ENCODE data around the gene DYSF.

The DYSF gene

DNA sequence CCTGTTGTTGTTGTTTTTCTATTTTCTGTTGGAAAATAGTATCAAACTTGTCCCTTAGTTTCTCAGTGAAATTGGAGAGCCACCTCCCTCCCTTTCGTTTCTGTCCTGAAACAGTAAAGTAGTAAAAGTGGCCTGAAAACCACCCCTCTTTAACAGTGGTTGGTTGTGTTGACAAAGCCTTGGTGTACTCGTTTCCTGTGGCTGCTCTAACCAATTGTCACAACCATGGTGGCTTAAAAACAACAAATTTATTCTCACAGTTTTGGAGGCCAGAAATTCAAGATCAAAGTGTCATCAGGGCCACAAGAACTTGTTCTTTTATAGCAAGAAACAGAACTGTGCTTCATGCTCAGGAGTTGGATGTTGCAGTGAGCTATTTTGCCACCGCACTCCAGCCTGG, 4.0 kb upstream of the DYSF start:
- no peaks in the 10 kb centered on the region for H3K27me3 ChIP-seq (ENCODE audit: low read depth)
- no peak for DNase-seq (ENCODE audit: low spot score in 2 of 2)
- H3K36me3 ChIP-seq (replicated peaks): no peaks in the 10 kb centered on the region
- in situ Hi-C loops (cut with MboI; ENCODE audit: low sequenced_read_pairs): no loop called here
- H3K4me1 ChIP-seq: no peaks in the 10 kb centered on the region
- no peak overlapping the region for H3K4me3 ChIP-seq
- H3K9me3 ChIP-seq: no peaks in the 10 kb centered on the region

DNA sequence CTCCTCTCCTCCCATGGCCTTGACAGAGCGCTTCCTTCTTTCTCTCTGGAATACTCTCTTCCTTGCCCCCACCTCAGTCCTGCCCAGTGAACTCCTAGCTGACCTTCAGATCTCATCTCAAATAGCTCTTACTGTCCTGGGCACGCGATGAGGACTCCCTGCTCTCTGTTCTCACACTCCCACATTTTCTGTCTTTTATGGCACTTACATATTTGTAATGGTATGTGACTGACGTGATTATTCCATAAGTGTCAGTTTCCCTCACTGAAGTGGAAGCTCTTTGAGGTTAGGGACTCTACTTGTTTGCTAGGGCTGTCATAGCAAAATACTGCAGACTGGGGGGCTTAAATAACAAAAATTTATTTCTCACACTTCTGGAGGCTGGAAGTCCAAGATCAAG, 1.7 kb upstream of the DYSF start:
- Histone ChIP-seq H3K4me1 (no peaks in the 10 kb centered on the region), H3K9me3 (no peaks in the 10 kb centered on the region), H3K4me3 (no peak overlapping the region), H3K27me3 (ENCODE audit: low read depth) (no peaks in the 10 kb centered on the region), H3K36me3 (replicated peaks) (no peaks in the 10 kb centered on the region)
- in situ Hi-C loops (cut with MboI; ENCODE audit: low sequenced_read_pairs): no loop called here
- no peak for DNase-seq (ENCODE audit: low spot score in 2 of 2)

DNA sequence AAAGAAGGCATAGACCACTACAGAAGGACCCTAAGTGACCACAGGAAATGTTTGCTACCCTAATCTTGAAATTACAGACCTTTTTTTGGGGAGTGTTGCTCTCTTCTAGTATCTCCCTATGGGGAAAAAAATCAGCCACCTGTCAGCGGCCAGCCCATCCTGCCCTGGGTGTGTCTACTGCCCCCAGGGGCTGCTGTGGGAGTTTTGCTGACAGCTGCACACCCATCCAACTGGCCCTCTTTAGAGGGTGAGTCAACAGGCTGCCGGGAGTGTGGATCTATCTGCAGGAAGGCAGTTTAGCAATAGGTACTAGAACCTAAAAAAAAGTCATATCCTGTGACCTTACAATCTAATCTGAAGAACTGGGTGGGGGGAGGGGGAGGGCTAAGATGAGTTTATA, 796 bp upstream of the DYSF start:
- Histone ChIP-seq H3K4me1 (no peaks in the 10 kb centered on the region), H3K27me3 (ENCODE audit: low read depth) (no peaks in the 10 kb centered on the region), H3K36me3 (replicated peaks) (no peaks in the 10 kb centered on the region), H3K9me3 (no peaks in the 10 kb centered on the region), H3K4me3 (no peak overlapping the region)
- DNase-seq (ENCODE audit: low spot score in 2 of 2): peak in 1 of 2 experiments; percentile 48
- in situ Hi-C loops (cut with MboI; ENCODE audit: low sequenced_read_pairs): no loop called here

DNA sequence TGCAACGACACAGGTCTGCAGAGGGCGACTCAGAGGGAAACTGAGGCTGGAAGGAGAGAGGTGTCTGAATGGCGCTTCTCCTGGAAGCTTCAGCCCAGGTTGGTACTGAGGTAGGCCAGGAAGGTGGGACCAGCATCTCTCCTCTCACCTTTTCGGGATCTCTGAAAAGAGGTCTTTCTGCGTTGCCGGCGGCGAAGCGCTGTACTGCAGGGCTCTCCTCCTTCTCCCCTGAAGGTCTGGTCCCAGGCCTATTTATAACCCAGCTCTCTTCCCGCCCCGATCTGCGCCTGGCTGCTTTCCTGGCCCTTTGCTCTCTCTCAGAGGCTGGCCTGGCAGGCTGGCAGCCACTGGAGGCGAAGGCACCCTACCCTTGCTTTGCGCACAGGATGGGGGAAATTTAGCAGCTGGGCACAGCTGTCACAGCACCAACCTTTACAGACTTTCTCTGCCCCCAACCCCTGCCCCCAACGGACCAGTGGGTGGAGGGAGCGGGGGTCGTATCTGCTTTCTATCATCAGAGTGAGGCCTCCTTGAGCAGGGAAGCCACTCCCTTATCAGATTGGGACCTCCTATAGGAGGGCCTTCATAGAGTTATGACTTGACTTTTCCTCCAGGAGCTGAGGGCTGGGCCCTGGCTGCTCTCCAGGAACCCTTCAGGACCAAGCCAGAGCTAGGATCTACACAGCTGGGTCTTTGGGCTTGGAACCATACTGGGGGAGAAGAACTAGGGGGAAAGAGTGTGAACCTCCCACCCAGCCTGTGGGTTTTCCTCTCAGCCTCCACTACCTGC, 1.1 kb downstream of the DYSF start:
- Histone ChIP-seq H3K36me3 (replicated peaks) (no peaks in the 10 kb centered on the region), H3K4me1 (no peaks in the 10 kb centered on the region), H3K27me3 (ENCODE audit: low read depth) (no peaks in the 10 kb centered on the region), H3K9me3 (no peaks in the 10 kb centered on the region), H3K4me3 (no peak overlapping the region)
- in situ Hi-C loops (cut with MboI; ENCODE audit: low sequenced_read_pairs): no loop called here
- no peak for DNase-seq (ENCODE audit: low spot score in 2 of 2)

DNA sequence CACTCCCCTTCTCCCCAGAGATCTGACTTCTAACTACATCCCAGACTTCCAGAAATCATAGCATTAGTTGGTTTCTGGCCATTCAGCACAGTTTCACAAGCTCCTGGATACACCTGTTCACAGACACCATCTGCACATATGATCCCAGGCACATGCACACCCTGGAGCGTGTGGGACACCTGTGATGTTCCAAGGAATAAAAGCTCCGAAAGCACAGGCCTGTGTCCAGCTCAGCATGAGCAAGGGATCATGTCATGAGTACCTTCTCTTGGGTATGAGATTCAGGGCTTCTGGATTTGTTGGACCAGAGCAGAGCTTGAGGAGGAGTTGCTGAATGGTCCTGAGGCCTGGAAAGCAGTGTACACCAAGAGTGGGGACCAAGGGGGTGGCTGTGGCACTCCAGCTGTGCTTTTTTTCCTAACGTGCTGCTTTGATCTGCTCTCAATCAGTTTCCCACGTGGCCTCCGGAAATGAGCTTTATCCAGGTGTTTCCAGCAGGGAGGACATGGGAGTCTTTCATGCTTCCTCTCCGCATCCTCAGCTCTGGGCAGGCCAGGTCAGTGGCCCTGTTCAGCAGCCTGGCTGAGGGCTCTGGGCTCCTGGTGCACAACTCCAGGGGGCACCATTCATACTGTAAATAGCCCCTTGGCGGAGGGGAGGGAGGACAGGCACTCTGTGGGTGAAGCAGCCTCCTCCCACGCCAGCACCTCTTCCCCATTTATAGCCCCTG, 1.8 kb downstream of the DYSF start:
- DNase-seq (ENCODE audit: low spot score in 2 of 2): no peak
- Histone ChIP-seq H3K9me3 (no peaks in the 10 kb centered on the region), H3K4me1 (no peaks in the 10 kb centered on the region), H3K36me3 (replicated peaks) (no peaks in the 10 kb centered on the region), H3K4me3 (no peak overlapping the region), H3K27me3 (ENCODE audit: low read depth) (no peaks in the 10 kb centered on the region)
- in situ Hi-C loops (cut with MboI; ENCODE audit: low sequenced_read_pairs): no loop called here

DNA sequence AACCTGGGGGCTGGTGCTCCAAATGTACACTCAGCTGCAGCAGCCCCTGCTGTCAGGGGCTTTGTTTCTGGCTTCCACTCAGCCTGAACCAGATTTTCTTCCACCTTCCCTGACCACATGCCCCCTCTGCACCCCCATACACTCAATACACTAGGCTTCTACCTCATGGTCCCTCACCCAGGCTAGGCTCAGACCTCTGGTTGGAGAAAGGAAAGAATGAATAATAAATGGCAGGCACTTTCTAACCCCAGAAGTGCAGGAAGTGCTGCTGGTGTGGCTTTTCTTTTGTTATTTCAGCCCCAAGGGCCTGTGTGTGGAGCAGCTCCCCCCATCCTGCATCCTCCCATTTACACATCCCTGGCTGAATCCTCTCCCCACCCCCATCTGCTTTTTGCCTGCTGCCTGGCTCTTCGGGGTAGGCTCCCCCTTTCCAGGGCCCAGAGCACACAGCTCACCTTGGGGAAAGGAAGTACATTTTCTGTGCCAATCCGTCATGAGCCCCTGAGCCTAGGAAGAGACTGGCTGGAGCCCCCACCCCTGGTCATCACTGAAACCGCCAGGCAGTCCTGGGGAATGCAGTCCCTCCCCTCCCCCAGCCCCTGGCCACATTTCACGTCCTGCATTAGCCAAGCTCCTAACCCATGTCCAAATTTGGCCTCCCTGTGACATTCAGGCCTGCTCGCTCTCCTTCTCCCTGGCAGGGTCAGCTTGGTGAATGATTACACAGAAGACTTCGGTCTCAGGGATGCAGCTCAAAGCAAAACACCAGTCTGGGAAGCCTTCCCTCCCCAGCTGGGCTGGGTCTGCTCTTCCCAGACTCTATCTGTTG, 2.6 kb downstream of the DYSF start:
- no peaks in the 10 kb centered on the region for H3K4me1 ChIP-seq
- no peak for DNase-seq (ENCODE audit: low spot score in 2 of 2)
- H3K4me3 ChIP-seq: no peak overlapping the region
- no peaks in the 10 kb centered on the region for H3K27me3 ChIP-seq (ENCODE audit: low read depth)
- H3K36me3 ChIP-seq (replicated peaks): no peaks in the 10 kb centered on the region
- H3K9me3 ChIP-seq: no peaks in the 10 kb centered on the region
- in situ Hi-C loops (cut with MboI; ENCODE audit: low sequenced_read_pairs): no loop called here

DNA sequence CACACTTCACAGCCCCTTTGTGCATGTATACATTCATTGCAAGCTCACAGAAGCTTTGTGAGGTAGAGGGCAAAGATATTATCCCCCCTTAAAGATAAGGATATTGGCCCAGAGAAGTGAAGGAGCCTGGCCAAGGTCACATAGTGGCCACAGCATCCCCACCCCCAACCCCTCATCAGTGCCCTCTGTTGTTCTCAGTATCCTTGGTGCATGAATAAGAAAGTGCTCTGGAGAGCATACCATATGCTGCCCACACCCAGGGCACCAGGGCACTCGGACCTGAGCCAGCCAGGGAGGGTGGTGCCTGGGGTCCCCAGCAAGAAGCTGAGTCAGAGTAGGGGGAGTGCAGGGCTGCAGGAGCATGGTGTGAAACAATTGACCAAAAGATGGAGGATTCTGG, 3.3 kb downstream of the DYSF start:
- in situ Hi-C loops (cut with MboI; ENCODE audit: low sequenced_read_pairs): no loop called here
- Histone ChIP-seq H3K27me3 (ENCODE audit: low read depth) (no peaks in the 10 kb centered on the region), H3K36me3 (replicated peaks) (no peaks in the 10 kb centered on the region), H3K9me3 (no peaks in the 10 kb centered on the region), H3K4me1 (no peaks in the 10 kb centered on the region), H3K4me3 (no peak overlapping the region)
- DNase-seq (ENCODE audit: low spot score in 2 of 2): no peak

DNA sequence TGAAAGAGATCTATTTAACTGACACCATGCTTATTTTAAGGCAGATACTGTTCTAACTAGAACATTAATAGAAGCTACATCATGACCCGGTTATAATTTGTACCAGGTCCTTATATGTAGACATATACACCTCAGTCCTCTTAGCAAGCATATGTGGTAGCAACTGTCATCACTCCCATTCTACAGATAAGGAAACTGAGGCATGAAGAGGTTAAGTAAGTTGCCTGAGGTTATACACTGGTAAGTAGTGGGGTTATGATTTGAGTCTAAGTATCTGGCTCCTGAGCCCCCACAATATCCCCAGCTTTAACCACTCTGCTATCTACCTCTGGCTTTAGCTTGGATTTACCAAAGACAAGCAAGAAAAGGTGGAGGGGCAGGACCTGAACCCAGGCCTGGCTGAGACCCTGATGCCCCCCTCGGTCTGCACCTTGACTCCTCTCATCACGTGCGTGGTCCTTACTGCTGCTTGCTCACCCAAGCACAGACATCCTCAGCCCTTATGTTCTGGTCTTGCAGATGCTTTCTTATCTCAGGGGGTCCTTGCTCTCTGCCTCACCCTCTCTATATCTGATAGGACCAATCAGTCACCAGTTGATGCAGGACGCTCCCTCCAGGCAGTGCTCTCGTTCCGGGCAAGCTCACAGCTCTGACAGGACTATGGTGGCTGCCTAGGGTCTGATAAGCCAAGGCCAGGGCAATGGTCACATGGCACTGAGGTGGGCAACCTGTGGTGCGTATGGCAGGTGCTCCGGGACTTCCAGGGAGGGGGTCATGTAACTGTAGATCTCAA, 4.0 kb downstream of the DYSF start:
- H3K36me3 ChIP-seq (replicated peaks): no peaks in the 10 kb centered on the region
- H3K4me3 ChIP-seq: no peak overlapping the region
- H3K4me1 ChIP-seq: no peaks in the 10 kb centered on the region
- DNase-seq (ENCODE audit: low spot score in 2 of 2): no peak
- no peaks in the 10 kb centered on the region for H3K27me3 ChIP-seq (ENCODE audit: low read depth)
- in situ Hi-C loops (cut with MboI; ENCODE audit: low sequenced_read_pairs): no loop called here
- H3K9me3 ChIP-seq: no peaks in the 10 kb centered on the region

DNA sequence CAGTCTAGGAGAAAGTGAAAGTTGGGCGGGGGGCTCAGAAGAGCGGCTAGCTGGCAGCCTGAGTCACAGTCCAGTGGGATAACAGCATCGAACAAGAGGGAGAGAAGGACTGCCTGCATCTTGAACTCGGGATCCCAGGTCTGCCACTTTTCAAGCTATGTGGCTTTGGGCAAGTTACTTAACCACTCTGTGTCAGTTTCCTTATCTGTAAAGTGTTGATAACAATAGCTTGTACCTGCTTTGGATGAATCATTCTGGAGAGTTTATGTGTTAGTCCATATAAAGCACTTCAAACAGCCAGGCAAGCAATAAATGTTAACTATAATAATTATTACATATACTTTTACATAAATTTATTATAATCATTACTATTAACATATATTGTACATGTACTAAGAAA, 4.6 kb downstream of the DYSF start:
- H3K4me1 ChIP-seq: no peaks in the 10 kb centered on the region
- H3K36me3 ChIP-seq (replicated peaks): no peaks in the 10 kb centered on the region
- no peaks in the 10 kb centered on the region for H3K9me3 ChIP-seq
- no peak overlapping the region for H3K4me3 ChIP-seq
- DNase-seq (ENCODE audit: low spot score in 2 of 2): no peak
- H3K27me3 ChIP-seq (ENCODE audit: low read depth): no peaks in the 10 kb centered on the region
- in situ Hi-C loops (cut with MboI; ENCODE audit: low sequenced_read_pairs): no loop called here

DNA sequence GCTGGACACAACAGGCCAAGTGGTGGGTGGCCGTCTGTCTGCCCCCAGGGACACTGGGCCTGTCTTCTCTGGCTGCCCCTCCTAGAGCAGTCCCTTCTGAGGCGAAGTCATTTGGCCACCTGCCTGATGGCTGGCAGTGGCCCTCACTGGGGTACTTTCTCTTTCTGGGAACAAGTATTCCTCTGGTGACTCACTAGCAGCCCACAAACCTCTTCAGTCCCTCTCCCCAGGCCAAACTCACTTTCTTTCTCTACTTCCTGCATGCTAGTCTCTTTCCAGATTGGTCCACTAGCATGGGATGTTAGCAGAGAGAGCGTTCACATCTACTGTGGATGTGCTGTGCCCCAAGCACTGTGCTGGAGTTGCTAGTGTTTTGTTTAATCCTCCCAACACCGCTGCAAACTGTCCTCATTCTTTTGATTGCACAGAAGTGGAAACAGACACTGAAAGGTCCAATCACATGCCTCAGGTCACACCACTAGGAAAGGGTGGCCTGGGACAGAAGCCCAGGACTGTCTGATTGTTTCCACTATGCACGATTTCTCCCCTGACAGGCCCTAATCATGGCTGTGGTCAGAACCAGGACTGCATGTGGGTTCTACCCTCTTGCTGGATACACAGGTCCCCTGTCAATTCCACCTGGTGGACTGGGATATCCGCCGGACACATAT, 5.2 kb downstream of the DYSF start:
- in situ Hi-C loops (cut with MboI; ENCODE audit: low sequenced_read_pairs): no loop called here
- no peak for DNase-seq (ENCODE audit: low spot score in 2 of 2)
- Histone ChIP-seq H3K4me1 (no peaks in the 10 kb centered on the region), H3K36me3 (replicated peaks) (no peaks in the 10 kb centered on the region), H3K4me3 (no peak overlapping the region), H3K9me3 (no peaks in the 10 kb centered on the region), H3K27me3 (ENCODE audit: low read depth) (no peaks in the 10 kb centered on the region)

DNA sequence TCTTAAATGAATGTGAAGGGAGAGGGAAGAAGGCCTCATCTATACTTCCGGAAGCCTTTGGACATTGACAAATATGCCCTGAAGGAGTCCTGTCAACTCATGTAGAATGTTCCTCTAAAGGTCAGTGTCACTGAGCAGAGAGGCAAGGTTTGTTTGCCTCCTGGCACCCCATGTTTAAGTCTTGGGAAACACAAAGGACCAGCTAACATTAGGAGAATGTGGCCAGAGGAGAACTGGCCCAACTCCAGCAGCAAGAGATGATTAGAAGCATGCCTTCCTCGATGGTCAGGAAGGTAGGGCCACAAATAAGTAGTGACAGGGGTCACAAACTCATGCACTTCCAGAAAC, 5.7 kb downstream of the DYSF start:
- H3K4me1 ChIP-seq: no peaks in the 10 kb centered on the region
- in situ Hi-C loops (cut with MboI; ENCODE audit: low sequenced_read_pairs): no loop called here
- no peak overlapping the region for H3K4me3 ChIP-seq
- H3K27me3 ChIP-seq (ENCODE audit: low read depth): no peaks in the 10 kb centered on the region; the same call in 1 of the 2 replicates
- no peaks in the 10 kb centered on the region for H3K9me3 ChIP-seq
- no peaks in the 10 kb centered on the region for H3K36me3 ChIP-seq (replicated peaks)
- DNase-seq (ENCODE audit: low spot score in 2 of 2): no peak

DNA sequence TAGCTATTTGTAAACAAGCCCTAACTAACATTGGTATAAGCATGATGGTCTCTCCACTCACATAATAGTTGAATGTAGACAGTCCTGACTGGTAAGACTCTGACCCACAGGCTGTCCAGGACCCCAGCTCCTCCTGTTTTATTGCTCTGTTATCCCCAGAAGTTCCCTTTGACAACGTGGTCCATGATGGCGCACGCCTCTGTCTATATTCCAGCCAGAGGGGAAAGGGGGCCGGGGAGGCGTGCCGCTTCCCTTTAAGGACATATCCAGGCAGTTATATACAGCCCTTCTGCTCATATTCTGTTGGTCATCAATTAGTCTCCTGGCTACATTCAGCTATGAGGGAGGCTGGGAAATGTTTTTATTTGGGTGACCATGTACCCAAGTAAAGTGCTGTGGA, 6.7 kb downstream of the DYSF start:
- Histone ChIP-seq H3K27me3 (ENCODE audit: low read depth) (no peaks in the 10 kb centered on the region; the same call in 1 of the 2 replicates), H3K4me3 (no peak overlapping the region), H3K4me1 (no peaks in the 10 kb centered on the region), H3K36me3 (replicated peaks) (no peaks in the 10 kb centered on the region), H3K9me3 (no peaks in the 10 kb centered on the region)
- no peak for DNase-seq (ENCODE audit: low spot score in 2 of 2)
- in situ Hi-C loops (cut with MboI; ENCODE audit: low sequenced_read_pairs): no loop called here

Data from HAP-1 (cell line).